GM18517 (cell line): ENCODE measurements around the gene SPAG9.
"Not testable (repeated sequence)": the region's sequence is repeated elsewhere in the genome, so short reads cannot be mapped to it uniquely, and the experiment has no call there.

ENCODE experiments used
- ATAC-seq: cut with Tn5 transposase; IDR thresholded peaks from one replicate; pipeline ENCODE4 v1.9.1; 2021; ENCODE audit warnings: mild to moderate bottlenecking, moderate library complexity; ENCODE audit not compliant: unreplicated experiment

SPAG9 gene

DNA sequence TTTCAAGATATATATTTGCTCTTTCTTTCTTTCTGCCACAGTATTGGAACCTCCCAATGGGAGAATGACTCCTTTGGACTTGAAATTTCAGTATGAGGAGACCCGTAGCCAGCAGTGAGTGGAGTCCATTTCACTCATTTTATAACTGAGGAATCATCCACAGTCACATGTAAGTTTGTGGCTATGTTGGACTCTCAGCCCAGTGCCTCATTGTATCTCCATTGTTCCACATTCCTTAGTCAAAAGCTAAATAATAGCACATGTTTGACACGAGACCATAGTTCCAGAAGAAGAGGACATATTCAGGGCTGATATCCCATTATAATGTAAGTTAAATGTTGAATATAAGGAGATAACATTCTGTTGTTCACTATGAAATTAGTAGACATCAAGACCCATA, 12.7 kb upstream of the SPAG9 start:
- ATAC-seq, result peak; percentile 16

GRCh38 chr17:51132964-51133319, 12.3 kb upstream of the SPAG9 start:
- ATAC-seq, result peak; percentile 61

DNA sequence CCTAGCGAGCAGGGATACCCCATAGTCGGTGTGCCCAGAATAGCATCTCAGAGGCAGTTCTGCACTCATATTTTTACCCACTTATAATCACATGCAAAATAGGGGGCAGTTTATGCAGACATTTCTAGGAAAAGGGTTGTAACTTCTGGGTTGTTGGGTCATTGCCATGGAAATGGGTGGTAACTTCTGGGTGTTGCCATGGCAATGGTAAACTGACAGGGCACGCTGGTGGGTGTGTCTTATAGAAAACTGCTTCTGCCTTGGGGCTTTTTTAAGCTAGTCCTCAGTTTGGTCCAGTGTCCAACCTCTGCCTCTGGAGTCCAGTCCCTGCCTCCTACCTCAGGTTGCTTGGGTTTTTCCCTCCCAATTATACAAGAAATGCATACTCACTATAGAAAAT, 7.4 kb upstream of the SPAG9 start:
- no peak for ATAC-seq

GRCh38 chr17:51124640-51125503, 4.2 kb upstream of the SPAG9 start:
- no peak for ATAC-seq

DNA sequence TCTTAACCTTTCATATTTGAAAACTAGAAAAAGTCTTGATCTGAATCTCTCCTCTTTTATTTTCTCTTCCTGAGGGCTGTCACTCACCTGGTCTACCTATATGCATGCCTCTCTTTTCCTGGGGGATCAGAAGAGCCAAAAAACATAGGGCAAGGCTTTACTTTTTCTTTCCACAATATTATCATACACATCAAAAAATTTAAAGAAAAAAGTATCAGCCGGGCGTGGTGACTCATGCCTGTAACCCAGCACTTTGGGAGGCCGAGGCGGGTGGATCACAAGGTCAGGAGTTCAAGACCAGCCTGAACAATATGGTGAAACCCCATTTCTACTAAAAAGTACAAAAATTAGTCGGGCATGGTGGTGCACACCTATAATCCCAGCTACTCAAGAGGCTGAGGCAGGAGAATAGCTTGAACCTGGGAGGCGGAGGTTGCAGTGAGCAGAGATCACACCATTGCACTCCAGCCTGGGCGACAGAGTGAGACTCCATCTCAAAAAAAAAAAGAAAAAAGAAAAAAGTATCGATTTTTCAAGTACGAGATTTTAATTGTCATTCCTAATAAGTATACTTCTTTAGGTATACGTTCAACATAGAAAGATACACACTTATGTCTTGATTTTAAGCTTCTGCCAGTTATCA, 1.9 kb upstream of the SPAG9 start:
- not testable (repeated sequence) for ATAC-seq

- peak; percentile 51 for ATAC-seq
These were observed 1.2 kb upstream of the SPAG9 start for GRCh38 chr17:51121620-51122472.

DNA sequence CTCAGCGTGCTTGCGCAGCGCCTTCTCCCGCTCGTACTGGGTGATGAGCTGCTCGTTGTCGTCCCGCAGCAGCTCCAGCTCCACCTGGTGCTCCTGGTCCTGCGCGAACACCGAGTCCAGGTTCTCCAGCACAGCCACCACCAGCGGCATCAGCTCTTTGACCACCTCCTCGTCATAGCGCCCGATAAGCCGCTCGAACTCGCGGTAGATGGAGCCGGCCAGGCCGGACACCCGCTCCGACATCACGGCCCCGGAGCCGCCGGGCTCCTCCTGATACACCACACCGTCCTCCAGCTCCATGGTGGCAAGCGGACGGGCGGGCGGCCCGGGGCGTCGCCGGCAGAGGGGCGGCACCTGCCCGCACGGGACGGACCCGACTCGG, 320 bp downstream of the SPAG9 start:
- ATAC-seq, result peak; percentile 34

- peak; percentile 16 for ATAC-seq
These were observed 982 bp downstream of the SPAG9 start for GRCh38 chr17:51119415-51120356.

- no peak for ATAC-seq
These were observed 2.1 kb downstream of the SPAG9 start for GRCh38 chr17:51118330-51119195.

DNA sequence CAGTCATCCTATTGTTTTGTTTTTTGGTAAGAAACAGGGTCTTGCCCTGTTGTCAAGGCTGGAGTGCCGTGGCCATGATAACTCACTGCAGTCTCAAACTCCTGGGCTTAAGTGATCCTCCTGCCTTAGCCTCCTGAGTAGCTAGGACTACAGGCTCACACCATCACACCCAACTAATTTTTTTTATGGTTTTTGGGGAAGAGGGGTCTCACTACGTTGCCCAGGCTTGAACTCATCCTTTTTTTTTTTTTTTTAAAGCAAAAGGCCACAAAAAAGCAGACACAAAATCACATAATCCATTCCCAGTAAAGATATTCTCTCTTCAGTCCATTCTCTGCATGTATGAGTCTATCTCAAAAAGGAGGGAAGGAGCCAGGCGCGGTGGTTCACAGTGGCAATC, 5.5 kb downstream of the SPAG9 start:
- ATAC-seq, result no peak

DNA sequence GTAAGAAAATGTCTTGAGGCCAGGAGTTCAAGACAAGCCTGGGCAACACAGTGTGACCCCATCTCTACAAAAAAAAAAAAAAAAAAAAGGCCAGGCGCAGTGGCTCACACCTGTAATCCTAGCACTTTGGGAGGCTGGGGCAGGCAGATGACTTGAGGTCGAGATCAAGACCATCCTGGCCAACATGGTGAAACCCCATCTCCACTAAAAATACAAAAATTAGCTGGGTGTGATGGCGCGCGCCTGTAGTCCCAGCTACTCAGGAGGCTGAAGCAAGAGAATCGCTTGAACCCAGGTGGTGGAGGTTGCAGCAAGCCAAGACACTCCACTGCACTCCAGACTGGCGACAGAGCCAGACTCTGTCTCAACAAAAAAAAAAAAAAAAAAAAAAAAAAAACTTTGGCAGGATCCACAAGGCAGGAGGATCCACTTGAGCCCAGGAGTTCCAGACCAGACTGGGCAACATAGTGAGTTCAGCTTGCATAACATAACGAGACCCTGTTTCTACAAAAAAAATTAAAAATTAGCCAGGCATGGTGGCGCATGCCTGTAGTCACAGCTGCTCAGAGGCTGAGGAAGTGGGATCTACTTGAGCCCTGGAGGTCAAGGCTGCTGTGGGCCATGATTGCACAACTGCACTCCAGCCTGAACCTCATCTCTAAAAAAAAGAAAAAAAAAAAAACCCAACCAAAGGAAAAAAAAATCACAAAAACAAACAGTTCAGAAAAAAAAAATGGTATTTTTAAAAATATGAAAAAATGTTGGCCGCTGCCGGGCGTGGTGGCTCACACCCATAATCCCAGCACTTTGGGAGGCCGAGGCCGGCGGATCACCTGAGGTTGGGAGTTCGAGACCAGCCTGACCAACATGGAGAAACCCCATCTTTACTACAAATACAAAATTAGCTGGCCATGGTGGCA, 8.1 kb downstream of the SPAG9 start:
- not testable (repeated sequence) for ATAC-seq

DNA sequence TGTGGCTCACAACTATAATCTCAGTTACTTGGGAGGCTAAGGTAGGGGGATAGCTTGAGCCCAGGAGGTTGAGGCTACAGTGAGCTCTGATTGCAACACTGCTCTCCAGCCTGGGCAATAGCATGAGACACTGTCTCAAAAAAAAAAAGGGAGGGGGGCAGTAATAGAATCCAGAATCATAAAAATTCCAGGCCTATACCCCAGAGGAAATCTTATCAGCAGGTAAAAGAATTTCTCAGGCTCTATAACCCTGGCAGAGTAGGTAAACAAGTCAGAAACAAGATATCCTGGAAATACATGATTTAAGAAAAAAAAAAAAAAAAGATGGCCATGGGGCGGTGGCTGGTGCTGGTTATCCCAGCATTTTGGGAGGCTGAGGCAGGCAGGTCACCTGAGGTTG, 12.9 kb downstream of the SPAG9 start:
- ATAC-seq, result no peak

GRCh38 chr17:51103451-51103850, 17.2 kb downstream of the SPAG9 start:
- no peak for ATAC-seq

DNA sequence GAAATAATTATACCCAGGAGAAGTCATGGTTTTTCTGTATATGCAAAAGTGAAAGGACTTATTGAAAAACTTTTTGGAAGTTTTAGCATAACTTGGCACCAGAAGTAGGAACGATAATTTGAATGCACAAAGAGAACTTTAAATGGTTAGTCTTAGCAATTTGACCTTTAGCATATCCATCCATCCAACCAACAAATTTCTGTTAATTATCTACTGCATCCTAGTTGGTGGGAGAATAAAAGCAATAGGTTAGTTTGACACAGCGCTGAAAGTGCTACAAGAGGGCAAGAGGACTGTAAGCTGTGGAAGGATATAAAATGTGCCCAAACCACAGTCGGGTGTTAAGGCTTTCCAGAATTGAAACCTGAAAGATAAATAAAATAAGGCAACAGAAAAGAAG, 17.6 kb downstream of the SPAG9 start:
- ATAC-seq, result no peak

- no peak for ATAC-seq
These were observed 22.8 kb downstream of the SPAG9 start for GRCh38 chr17:51097708-51098446.

- no peak for ATAC-seq
These were observed 29.0 kb downstream of the SPAG9 start for GRCh38 chr17:51091635-51092034.

DNA sequence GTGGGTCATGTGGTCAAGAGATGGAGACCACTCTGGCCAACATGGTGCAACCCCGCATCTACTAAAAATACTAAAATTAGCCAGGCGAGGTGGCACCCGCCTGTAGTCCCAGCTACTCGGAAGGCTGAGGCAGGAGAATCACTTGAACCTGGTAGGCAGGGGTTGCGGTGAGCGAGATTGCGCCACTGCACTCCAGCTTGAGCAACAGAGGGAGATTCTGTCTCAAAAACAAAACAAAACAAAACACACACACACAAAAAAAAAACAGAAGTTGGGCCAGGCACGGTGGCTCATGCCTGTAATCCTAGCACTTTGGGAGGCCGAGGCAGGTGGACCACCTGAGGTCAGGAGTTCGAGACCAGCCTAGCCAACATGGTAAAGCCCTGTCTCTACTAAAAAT, 31.8 kb downstream of the SPAG9 start:
- not testable (repeated sequence) for ATAC-seq

GRCh38 chr17:51088287-51088686, 32.4 kb downstream of the SPAG9 start:
- ATAC-seq, result no peak
